ENCODE measurements around the gene ADCY5.

Gene ADCY5

GRCh38 chr3:123312331-123313265 lies 136.3 kb downstream of the ADCY5 start:
- FAIRE-seq (no peak), DNase-seq (ENCODE audit: insufficient read length, low spot score) (no peak)

GRCh38 chr3:123311201-123311600 lies 137.7 kb downstream of the ADCY5 start:
- no peak for FAIRE-seq

GRCh38 chr3:123310741-123311140 lies 138.1 kb downstream of the ADCY5 start:
- FAIRE-seq (no peak), DNase-seq (ENCODE audit: insufficient read length, low spot score) (no peak)

More at GRCh38 chr3:123311201-123311600, 137.7 kb downstream of the ADCY5 start:
- no peak for DNase-seq (ENCODE audit: insufficient read length, low spot score)

- no peak for DNase-seq (ENCODE audit: insufficient read length, low spot score)
- FAIRE-seq = no peak
Observed at GRCh38 chr3:123310186-123310585, 138.7 kb downstream of the ADCY5 start.

GRCh38 chr3:123307064-123307463 lies 141.8 kb downstream of the ADCY5 start:
- FAIRE-seq (no peak), DNase-seq (ENCODE audit: insufficient read length, low spot score) (no peak)

- FAIRE-seq = no peak
- no peak for DNase-seq (ENCODE audit: insufficient read length, low spot score)
Observed at GRCh38 chr3:123305192-123305591, 143.7 kb downstream of the ADCY5 start.

GRCh38 chr3:123303976-123304560 lies 144.8 kb downstream of the ADCY5 start:
- no peak for DNase-seq (ENCODE audit: insufficient read length, low spot score)
- no peak for FAIRE-seq

DNA sequence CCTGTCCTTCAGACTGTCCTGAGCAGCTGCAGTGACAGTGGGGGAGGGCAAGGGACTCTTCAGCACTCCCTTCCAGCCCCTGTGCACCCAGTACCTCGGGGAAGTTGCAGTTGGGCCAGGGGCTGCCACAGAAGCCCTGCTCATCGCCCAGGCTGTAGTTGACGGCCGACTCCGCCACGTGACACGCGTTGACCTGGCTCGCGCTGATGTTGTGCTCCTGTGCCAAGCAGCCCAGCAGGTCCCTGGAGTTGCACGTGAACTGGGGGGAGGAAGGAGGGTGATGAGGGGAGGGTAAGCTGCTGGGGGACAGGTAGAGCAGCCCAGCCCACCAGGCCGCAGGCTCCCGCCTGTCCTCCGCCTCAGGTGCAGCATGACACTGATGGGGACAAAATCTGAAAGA lies 145.9 kb downstream of the ADCY5 start:
- no peak for FAIRE-seq
- DNase-seq (ENCODE audit: insufficient read length, low spot score) = no peak

- FAIRE-seq = no peak
- no peak for DNase-seq (ENCODE audit: insufficient read length, low spot score)
Observed at GRCh38 chr3:123301331-123302184, 147.3 kb downstream of the ADCY5 start.

- no peak for FAIRE-seq
Observed at GRCh38 chr3:123300583-123300982, 148.3 kb downstream of the ADCY5 start.

GRCh38 chr3:123300056-123300455 lies 148.8 kb downstream of the ADCY5 start:
- FAIRE-seq = no peak

More at GRCh38 chr3:123300583-123300982, 148.3 kb downstream of the ADCY5 start:
- DNase-seq (ENCODE audit: insufficient read length, low spot score) = no peak

DNA sequence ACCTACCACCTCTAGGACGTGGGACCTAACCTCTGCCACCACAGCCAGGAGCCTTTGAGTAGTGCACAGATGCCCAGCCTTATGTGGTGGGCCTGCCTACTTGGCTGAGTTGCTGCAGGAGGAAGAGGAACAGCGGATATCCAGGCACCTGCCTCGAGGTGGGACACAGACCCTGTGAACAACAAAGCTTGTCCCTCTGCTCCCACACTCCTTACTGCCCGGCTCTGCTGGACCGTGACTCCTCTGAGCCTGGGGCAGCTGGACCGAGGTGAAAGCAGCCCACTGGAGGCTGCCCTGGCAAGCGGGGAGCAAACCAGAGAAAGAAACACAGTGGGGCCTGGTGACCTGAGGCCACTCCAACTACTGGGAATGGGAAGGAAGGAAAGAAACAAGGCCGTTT lies 149.3 kb downstream of the ADCY5 start:
- FAIRE-seq = no peak

More at GRCh38 chr3:123300056-123300455, 148.8 kb downstream of the ADCY5 start:
- no peak for DNase-seq (ENCODE audit: insufficient read length, low spot score)

GRCh38 chr3:123298903-123299302 lies 150.0 kb downstream of the ADCY5 start:
- DNase-seq (ENCODE audit: insufficient read length, low spot score) (no peak), FAIRE-seq (no peak)

More for the DNA sequence above, 149.3 kb downstream of the ADCY5 start:
- no peak for DNase-seq (ENCODE audit: insufficient read length, low spot score)

DNA sequence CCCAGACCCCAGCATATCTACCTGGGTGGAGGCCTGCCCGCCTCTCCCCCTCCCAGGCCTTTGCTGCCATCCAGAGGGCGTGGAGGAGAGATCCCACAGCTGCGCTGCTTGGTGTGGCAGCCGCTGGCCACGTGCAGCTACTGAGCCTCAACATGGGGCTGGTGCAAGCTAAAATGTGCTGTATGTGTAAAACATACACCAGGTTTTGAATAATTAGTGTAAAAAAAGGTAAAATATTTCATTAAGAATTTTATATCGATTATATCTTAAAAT lies 151.3 kb downstream of the ADCY5 start:
- FAIRE-seq = no peak
- DNase-seq (ENCODE audit: insufficient read length, low spot score) = no peak

- FAIRE-seq = no peak
- DNase-seq (ENCODE audit: insufficient read length, low spot score) = no peak
Observed at GRCh38 chr3:123296836-123297626, 151.9 kb downstream of the ADCY5 start.

- no peak for DNase-seq (ENCODE audit: insufficient read length, low spot score)
- no peak for FAIRE-seq
Observed at GRCh38 chr3:123296261-123296660, 152.6 kb downstream of the ADCY5 start.

- FAIRE-seq (no peak), DNase-seq (ENCODE audit: insufficient read length, low spot score) (no peak)
Observed at GRCh38 chr3:123295901-123296250, 153.0 kb downstream of the ADCY5 start.

GRCh38 chr3:123295171-123295900 lies 153.6 kb downstream of the ADCY5 start:
- DNase-seq (ENCODE audit: insufficient read length, low spot score) = no peak
- FAIRE-seq = no peak

DNA sequence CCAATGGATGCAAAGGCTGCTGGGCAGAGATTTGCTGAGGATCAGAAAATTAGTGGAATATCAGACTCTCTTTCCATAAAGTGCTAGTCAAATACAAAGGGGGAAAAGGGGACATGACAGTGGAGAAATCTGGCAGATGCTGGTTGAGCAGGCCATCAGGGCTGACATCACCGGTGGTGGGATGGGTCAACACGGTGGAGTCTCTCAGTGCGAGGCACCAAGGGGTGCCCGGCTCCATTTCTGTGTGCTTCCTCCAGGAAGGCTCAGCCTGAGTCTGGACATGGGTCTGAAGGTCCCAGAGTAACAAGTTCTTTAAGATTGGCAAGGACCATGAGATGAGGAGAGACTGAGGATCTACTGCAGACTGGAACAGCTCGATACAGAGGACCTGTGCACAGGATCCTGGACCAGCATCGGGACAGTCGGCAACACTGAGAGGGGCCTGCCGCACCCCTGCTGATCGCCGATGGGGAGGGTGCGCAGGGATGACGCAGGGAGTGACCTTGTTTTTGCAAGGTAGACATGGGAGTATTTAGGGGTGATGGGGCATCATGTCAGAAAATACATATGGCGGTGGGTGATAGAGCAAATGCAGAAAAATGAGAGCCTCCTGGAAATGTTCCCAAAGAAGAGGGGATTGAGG lies 154.5 kb downstream of the ADCY5 start:
- no peak for FAIRE-seq

More for the DNA sequence above, 154.5 kb downstream of the ADCY5 start:
- DNase-seq (ENCODE audit: insufficient read length, low spot score) = no peak

All from HTR-8/SVneo (cell line).